ENCODE data around the gene GRIA4. TPM values are rescaled to one million over a fixed set of nuclear protein-coding genes. Genes with fewer than 3 reads are reported as not detected.
A peak's percentile ranks its signal among the peaks of the same experiment; 100 is the strongest.

GRIA4 gene
- total and polyA plus RNA-seq, 11 donors: 0.45 TPM; not detected in 10

- no peak overlapping the region for H3K27ac ChIP-seq
- ATAC-seq: no peak
- no peaks in the 10 kb centered on the region for H3K27me3 ChIP-seq
- H3K36me3 ChIP-seq: no peaks in the 10 kb centered on the region
- peaks cover 0 to 7% (median 0%) of the 10 kb centered on the region in 12 donors for H3K9me3 ChIP-seq
- no peak overlapping the region for H3K4me3 ChIP-seq
- intact Hi-C loops (cut with DNase I): no loop called here
- DNase-seq: no peak
- H3K4me1 ChIP-seq: no peaks in the 10 kb centered on the region
- 68 to 73% (median 68%) methylated on average over 5 of the region's 5 CpGs for WGBS, 4 donors
- TF ChIP-seq CTCF (IDR thresholded peaks at IDR 0.05) (no peak), POLR2A (IDR thresholded peaks at IDR 0.05) (no peak)
These were observed 17.8 kb upstream of the GRIA4 start for GRCh38 chr11:105592035-105592434.

- no peak for TF ChIP-seq POLR2A (IDR thresholded peaks at IDR 0.05)
- no peak for TF ChIP-seq CTCF (IDR thresholded peaks at IDR 0.05)
- no peak for DNase-seq
- no peak overlapping the region for H3K27ac ChIP-seq
- peaks cover 0 to 7% (median 0%) of the 10 kb centered on the region in 12 donors for H3K9me3 ChIP-seq
- H3K4me1 ChIP-seq: no peaks in the 10 kb centered on the region
- H3K27me3 ChIP-seq: no peaks in the 10 kb centered on the region
- ATAC-seq: no peak
- 51 to 69% (median 64%) methylated on average over 1 of the region's 1 CpG for WGBS, 4 donors
- intact Hi-C loops (cut with DNase I): no loop called here
- H3K4me3 ChIP-seq: no peak overlapping the region
- H3K36me3 ChIP-seq: no peaks in the 10 kb centered on the region
These were observed 11.5 kb upstream of the GRIA4 start for GRCh38 chr11:105598371-105598770.

GRCh38 chr11:105603156-105603555 lies 6.7 kb upstream of the GRIA4 start:
- peaks cover 0 to 8% (median 0%) of the 10 kb centered on the region in 9 donors for H3K27me3 ChIP-seq
- no peak overlapping the region for H3K27ac ChIP-seq
- H3K9me3 ChIP-seq: no peaks in the 10 kb centered on the region
- no peak for ATAC-seq
- no peaks in the 10 kb centered on the region for H3K36me3 ChIP-seq
- no peak overlapping the region for H3K4me3 ChIP-seq
- intact Hi-C loops (cut with DNase I): loop anchor here in 1 of 10 donors (5.0 kb wide), 1 partner anchor 391 kb away; no protein-coding TSS in a partner anchor
- no peak for DNase-seq
- no peaks in the 10 kb centered on the region for H3K4me1 ChIP-seq
- TF ChIP-seq CTCF (IDR thresholded peaks at IDR 0.05) (no peak), POLR2A (IDR thresholded peaks at IDR 0.05) (no peak)

GRCh38 chr11:105609341-105609781 lies 512 bp upstream of the GRIA4 start:
- peak overlapping the region in 3 of 12 donors; percentile 34 to 50 (median 44) for H3K4me3 ChIP-seq
- peaks cover 0 to 20% (median 9%) of the 10 kb centered on the region in 12 donors for H3K4me1 ChIP-seq
- no peak for ATAC-seq
- WGBS, 4 donors: 10 to 13% (median 11%) methylated on average over 7 of the region's 7 CpGs
- no peak overlapping the region for H3K27ac ChIP-seq
- H3K9me3 ChIP-seq: no peaks in the 10 kb centered on the region
- intact Hi-C loops (cut with DNase I): no loop called here
- no peaks in the 10 kb centered on the region for H3K36me3 ChIP-seq
- DNase-seq: no peak
- TF ChIP-seq POLR2A (IDR thresholded peaks at IDR 0.05): no peak
- TF ChIP-seq CTCF (IDR thresholded peaks at IDR 0.05): no peak
- peaks cover 0 to 53% (median 32%) of the 10 kb centered on the region in 9 donors for H3K27me3 ChIP-seq

Measured in heart left ventricle (tissue), 16 donors.